Neutrophil (primary cell): ENCODE results near the gene KLRC4.
"Not testable (repeated sequence)": the region's sequence is repeated elsewhere in the genome, so short reads cannot be mapped to it uniquely, and the experiment has no call there.

Experiments
- H3K27ac ChIP-seq: fragments of 200-600 bp; sonication (generic); 2 replicates; pipeline ENCODE4 v1.5.1; 2016; ENCODE audit warnings: mild to moderate bottlenecking, moderate library complexity
- H3K27me3 ChIP-seq: fragments of 200-600 bp; sonication (generic); 2 replicates; pipeline ENCODE4 v1.6.0; 2016; ENCODE audit warnings: mild to moderate bottlenecking
- H3K36me3 ChIP-seq: fragments of 200-600 bp; sonication (generic); 2 replicates; pipeline ENCODE4 v1.5.1; 2017
- H3K4me1 ChIP-seq, 2 experiments: fragments of 200-600 bp in 1 of 2; sonication (generic) in 1 of 2; 1 replicate in 1 of 2; 2 replicates in 1 of 2; pipeline versions ENCODE4 v1.5.1 to v1.6.1; 2013 to 2016; ENCODE audit warnings: low read depth in 1 of 2, low read length in 1 of 2, mild to moderate bottlenecking in 1 of 2, moderate library complexity in 1 of 2; ENCODE audit not compliant: control insufficient read depth in 1 of 2, insufficient read depth in 1 of 2
- H3K4me3 ChIP-seq, 2 experiments: fragments of 200-600 bp in 1 of 2; sonication (generic) in 1 of 2; 1 replicate in 1 of 2; 2 replicates in 1 of 2; pipeline ENCODE4 v1.5.1; 2013 to 2016; ENCODE audit warnings: low read depth in 1 of 2, low read length in 1 of 2, mild to moderate bottlenecking in 1 of 2, moderate library complexity in 1 of 2
- H3K9me3 ChIP-seq: fragments of 200-600 bp; sonication (generic); 2 replicates; pipeline ENCODE4 v1.5.1; 2016
- TF ChIP-seq, protein P1 (sequence below): fragments of 200-600 bp; sonication (generic); IDR thresholded peaks from 2 replicates; pipeline ENCODE4 v1.5.1; 2016; ENCODE audit warnings: antibody characterized with exemption

The KLRC4 gene

DNA sequence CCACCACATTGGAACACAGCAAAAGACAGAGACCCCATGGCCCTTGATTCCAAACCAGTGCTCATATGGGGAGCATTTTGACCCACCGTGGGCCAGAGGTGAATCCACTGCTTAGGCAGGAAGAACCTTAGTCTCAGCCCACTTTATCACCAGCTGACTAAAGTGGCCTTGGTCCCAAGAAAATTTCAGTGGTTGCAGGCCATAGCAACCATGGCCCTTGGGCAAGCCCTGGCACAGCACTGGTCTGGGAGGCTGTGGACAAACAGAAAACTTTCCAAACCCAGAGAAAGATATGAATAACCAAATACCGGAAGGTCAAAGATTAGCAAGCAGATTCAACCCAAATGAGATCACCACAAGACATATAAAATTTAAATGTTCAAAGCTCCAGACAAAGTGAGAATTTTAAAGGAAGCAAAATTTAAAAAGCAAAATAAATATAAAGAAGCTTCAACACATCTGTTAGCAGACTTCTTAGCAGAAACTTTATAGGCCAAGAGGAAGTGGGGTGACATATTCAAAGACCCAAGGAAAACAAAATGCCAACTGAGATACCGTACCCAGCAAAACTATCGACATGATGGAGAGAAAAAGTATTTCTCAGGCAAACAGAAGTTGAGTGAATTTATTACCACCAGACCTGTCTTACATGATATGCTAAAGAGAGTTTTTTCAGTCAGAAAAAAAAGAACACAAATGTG, 27.5 kb downstream of the KLRC4 start:
- Histone ChIP-seq H3K4me3 (no peak overlapping the region), H3K27me3 (peaks cover 10% of the 10 kb centered on the region), H3K4me1 (no peaks in the 10 kb centered on the region), H3K36me3 (no peaks in the 10 kb centered on the region), H3K9me3 (no peaks in the 10 kb centered on the region), H3K27ac (no peak overlapping the region)
- TF ChIP-seq, protein P1, sequence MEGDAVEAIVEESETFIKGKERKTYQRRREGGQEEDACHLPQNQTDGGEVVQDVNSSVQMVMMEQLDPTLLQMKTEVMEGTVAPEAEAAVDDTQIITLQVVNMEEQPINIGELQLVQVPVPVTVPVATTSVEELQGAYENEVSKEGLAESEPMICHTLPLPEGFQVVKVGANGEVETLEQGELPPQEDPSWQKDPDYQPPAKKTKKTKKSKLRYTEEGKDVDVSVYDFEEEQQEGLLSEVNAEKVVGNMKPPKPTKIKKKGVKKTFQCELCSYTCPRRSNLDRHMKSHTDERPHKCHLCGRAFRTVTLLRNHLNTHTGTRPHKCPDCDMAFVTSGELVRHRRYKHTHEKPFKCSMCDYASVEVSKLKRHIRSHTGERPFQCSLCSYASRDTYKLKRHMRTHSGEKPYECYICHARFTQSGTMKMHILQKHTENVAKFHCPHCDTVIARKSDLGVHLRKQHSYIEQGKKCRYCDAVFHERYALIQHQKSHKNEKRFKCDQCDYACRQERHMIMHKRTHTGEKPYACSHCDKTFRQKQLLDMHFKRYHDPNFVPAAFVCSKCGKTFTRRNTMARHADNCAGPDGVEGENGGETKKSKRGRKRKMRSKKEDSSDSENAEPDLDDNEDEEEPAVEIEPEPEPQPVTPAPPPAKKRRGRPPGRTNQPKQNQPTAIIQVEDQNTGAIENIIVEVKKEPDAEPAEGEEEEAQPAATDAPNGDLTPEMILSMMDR, result no peak

DNA sequence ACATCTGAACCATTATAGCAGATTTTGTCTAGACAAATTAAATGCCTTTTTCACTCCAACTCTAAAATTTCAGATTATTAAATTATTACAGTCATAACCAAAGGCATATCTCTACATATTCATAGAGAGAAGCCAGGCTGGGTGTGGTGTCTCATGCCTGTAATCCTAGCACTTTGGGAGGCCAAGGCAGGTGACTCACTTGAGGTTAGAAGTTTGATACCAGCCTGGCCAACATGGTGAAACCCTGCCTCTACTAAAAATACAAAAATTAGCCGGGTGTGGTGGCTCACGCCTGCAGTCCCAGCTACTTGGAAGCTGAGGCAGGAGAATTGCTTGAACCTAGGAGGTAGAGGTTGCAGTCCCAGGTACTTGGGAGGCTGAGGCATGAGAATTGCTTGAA, 30.8 kb downstream of the KLRC4 start:
- H3K9me3 ChIP-seq, H3K4me3 ChIP-seq, H3K27me3 ChIP-seq, H3K27ac ChIP-seq, H3K36me3 ChIP-seq, H3K4me1 ChIP-seq: not testable (repeated sequence)

DNA sequence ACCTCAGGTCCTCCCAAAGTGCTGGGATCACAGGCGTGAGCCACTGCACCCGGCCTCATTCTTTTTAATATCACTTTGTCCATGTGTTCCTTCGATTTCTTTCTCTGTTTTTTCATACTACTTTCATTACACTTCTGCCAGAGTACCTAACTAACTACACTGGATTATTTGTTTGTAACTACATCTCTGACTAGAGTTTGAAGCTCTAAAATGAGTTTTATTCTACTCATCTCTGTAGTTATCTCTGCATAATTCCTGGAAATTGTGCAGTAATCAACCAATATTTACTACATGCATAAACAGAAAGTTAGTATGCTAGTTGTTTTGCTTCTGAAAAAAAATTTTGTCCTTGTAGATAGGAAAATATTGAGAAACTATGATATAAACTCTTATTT, 34.9 kb downstream of the KLRC4 start:
- no peak overlapping the region for H3K27ac ChIP-seq
- H3K36me3 ChIP-seq, result no peaks in the 10 kb centered on the region
- no peaks in the 10 kb centered on the region for H3K9me3 ChIP-seq
- no peaks in the 10 kb centered on the region for H3K27me3 ChIP-seq
- TF ChIP-seq, protein P1, result no peak
- peaks cover 27 to 28% of the 10 kb centered on the region in 2 experiments for H3K4me1 ChIP-seq
- H3K4me3 ChIP-seq, result no peak overlapping the region

DNA sequence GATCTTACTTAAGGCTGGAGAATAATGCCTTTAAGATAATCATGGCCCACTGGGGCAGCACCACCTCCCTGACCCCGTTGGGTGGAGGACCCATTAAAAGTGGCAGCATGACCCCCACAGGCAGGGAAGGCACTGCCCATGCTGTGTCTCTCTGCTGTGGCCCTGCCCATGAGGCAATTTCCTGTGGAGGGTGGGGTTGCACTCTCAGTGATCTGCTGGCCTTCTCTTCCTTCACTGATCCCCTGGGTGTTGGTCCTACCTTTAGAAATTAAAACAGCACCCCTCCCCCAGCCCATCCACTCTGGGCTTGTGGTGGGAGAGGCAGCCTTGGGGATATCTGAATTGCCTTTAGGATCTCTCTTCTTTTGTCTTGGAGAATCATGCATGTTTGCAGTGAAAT, 37.0 kb downstream of the KLRC4 start:
- H3K36me3 ChIP-seq, result no peaks in the 10 kb centered on the region
- H3K27me3 ChIP-seq, result no peaks in the 10 kb centered on the region
- TF ChIP-seq, protein P1, result no peak
- H3K4me3 ChIP-seq, result no peak overlapping the region
- H3K4me1 ChIP-seq, result peaks cover 27 to 28% of the 10 kb centered on the region in 2 experiments
- H3K27ac ChIP-seq, result peak overlapping the region; percentile 78
- H3K9me3 ChIP-seq, result no peaks in the 10 kb centered on the region

DNA sequence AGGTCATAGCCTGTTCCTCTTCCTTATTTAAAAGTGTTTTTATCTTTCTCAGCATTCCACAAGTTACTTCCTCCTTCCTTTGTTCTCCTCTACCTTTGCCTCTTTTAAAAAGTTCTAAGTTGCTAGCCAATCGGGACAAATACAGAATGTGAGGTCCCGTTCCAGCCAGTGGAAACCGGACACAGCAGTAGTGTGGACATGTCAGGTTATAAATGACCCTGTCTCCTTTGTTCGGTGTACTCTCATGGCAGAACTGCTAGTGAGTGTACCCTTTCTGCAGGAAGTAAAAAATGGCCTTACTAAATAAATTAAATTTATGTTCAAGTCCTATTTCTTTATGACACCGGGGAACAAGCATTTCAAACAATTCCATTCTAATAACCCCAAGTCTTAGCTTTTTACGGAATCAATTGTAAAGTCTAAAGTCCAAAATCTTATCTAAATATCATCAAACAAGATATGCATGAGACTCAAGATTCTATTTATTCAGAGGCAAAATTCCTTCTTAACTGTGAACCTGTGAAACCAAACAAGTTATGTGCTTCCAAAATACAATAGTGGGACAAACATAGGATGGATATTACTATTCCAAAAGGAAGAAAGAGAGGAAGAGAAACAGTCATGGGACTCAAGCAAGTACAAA, 37.5 kb downstream of the KLRC4 start:
- not testable (repeated sequence) for H3K36me3 ChIP-seq, H3K27me3 ChIP-seq, H3K4me3 ChIP-seq, H3K9me3 ChIP-seq
- peak overlapping the region; percentile 78 for H3K27ac ChIP-seq
- H3K4me1 ChIP-seq, result peaks cover 27 to 28% of the 10 kb centered on the region in 2 experiments

DNA sequence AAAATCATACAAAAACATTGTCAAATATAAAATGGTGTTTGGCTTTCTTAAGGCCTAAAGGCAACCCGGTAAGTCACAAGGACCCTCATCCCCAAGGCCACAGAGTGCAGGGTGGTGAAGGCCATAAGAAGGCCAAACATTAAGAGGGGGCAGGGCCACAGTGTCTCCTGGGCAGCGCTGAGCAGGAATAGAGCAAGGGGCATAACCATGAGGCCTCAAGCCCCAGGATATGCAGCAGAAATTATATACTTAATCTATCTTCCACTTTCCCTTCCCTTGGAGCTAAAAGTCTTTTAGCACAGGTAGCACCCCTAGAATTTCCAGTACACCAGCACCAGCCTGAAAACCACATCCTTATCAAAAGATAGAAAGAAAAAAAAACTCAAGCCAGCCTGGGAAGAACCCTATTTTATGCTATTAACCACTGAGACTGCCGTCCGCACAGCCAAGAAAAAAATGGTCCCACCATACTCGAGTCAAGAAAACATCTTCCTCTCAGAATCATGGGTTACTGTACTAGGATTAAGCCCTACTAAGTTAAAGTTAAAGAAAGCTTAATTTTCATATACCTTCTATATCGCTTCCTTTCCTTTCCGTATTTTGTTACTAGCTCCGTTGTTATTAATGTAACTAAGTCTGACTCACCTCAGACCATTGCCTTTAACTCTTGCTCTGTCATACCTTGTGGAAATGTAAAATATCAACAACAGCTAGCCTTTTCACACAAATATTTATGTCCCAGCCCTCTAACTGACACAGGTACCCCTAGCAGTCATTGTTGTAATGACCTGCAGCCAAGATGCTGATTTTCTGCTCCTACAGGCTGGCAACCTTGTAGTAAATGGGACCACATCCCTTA, 39.8 kb downstream of the KLRC4 start:
- Histone ChIP-seq H3K9me3 (no peaks in the 10 kb centered on the region), H3K27ac (no peak overlapping the region), H3K4me1 (peaks cover 38 to 41% of the 10 kb centered on the region in 2 experiments), H3K4me3 (no peak overlapping the region), H3K36me3 (no peaks in the 10 kb centered on the region), H3K27me3 (no peaks in the 10 kb centered on the region)
- TF ChIP-seq, protein P1, result no peak
